Measurements from ENCODE around the gene IGLL5. TPM values are rescaled to one million over a fixed set of nuclear protein-coding genes. Genes with fewer than 3 reads are reported as not detected.

IGLL5 gene
- total and polyA plus RNA-seq, 9 of the 15 experiments (the other 6 are each of a cell fraction or from before 2014, with no cell fraction given): not detected

- TF ChIP-seq CEBPZ (IDR thresholded peaks at IDR 0.05; ENCODE audit: borderline replicate concordance, low read depth, low read length) (no peak), ZNF175 (CRISPR knock-in tag; IDR thresholded peaks at IDR 0.05; ENCODE audit: low read depth) (no peak), THRB (CRISPR knock-in tag; conservative IDR thresholded peaks at IDR 0.05) (no peak), ZC3H11A (IDR thresholded peaks at IDR 0.05; ENCODE audit: low read depth, low read length) (0 out of 2 replicates have a peak, but pooled peaks have one; percentile 43), RREB1 (CRISPR knock-in tag; IDR thresholded peaks at IDR 0.05) (no peak), RAD51 (IDR thresholded peaks at IDR 0.05; ENCODE audit: borderline replicate concordance, low read depth) (no peak), U2AF2 (optimal IDR thresholded peaks at IDR 0.05; ENCODE audit: low read depth, low read length) (no peak), YY1 (IDR thresholded peaks at IDR 0.05; ENCODE audit: borderline replicate concordance in 1 of 3, control insufficient read depth in 1 of 3, extremely low read depth in 1 of 3, insufficient read depth in 3 of 3, insufficient read length in 1 of 3, insufficient replicate concordance in 2 of 3, low read depth in 1 of 3, low read length in 2 of 3) (peak in 1 of 3 experiments; percentile 0)
These were observed 42.0 kb downstream of the IGLL5 start (continued) for GRCh38 chr22:22929381-22930221.

Data from K562 (cell line).